Neural cell (in vitro differentiated cells): Measurements from ENCODE around the gene CHRD. TPM values are rescaled to one million over a fixed set of nuclear protein-coding genes. Genes with fewer than 3 reads are reported as not detected.

Experiments
- H2AFZ ChIP-seq: fragments of 200-600, 300-800 bp; sonication (generic), shearing (Covaris generic); 2 replicates; pipeline ENCODE4 v1.6.0; 2014; ENCODE audit warnings: low read depth, mild to moderate bottlenecking, antibody characterized with exemption, low read length, moderate library complexity
- H3F3A ChIP-seq: fragments of 200-600 bp; shearing (Covaris generic); 2 replicates; pipeline ENCODE4 v1.6.1; 2016; ENCODE audit warnings: mild to moderate bottlenecking, moderate library complexity, mixed read lengths, antibody characterized with exemption, low read length; ENCODE audit not compliant: insufficient read depth, poor library complexity, severe bottlenecking
- H3K27ac ChIP-seq: fragments of 200-600, 300-800 bp; sonication (generic), shearing (Covaris generic); 2 replicates; pipeline ENCODE4 v1.5.1; 2014; ENCODE audit warnings: mild to moderate bottlenecking, low read length, moderate library complexity
- H3K27me3 ChIP-seq: fragments of 300-800, 200-600 bp; sonication (generic), shearing (Covaris generic); 2 replicates; pipeline ENCODE4 v1.6.0; 2014; ENCODE audit warnings: mild to moderate bottlenecking, low read depth, low read length, moderate library complexity; ENCODE audit not compliant: insufficient read depth
- H3K36me3 ChIP-seq: fragments of 300-800, 200-600 bp; sonication (generic), shearing (Covaris generic); 2 replicates; pipeline ENCODE4 v1.5.1; 2014; ENCODE audit warnings: mild to moderate bottlenecking, antibody characterized with exemption, low read length, moderate library complexity; ENCODE audit not compliant: insufficient read depth
- H3K4me2 ChIP-seq: fragments of 300-800, 200-600 bp; sonication (generic), shearing (Covaris generic); 2 replicates; pipeline ENCODE4 v1.6.0; 2014; ENCODE audit warnings: mild to moderate bottlenecking, low read length
- H3K4me3 ChIP-seq: fragments of 300-800, 200-600 bp; sonication (generic), shearing (Covaris generic); 2 replicates; pipeline ENCODE4 v1.5.1; 2014; ENCODE audit warnings: mild to moderate bottlenecking, low read length, moderate library complexity
- H3K79me2 ChIP-seq: fragments of 200-600 bp; shearing (Covaris generic); replicated peaks from 2 replicates; pipeline ENCODE4 v1.6.0; 2014; ENCODE audit warnings: mild to moderate bottlenecking, low read length, moderate library complexity; ENCODE audit not compliant: insufficient read depth
- H3K9ac ChIP-seq: fragments of 300-800, 200-600 bp; sonication (generic), shearing (Covaris generic); 2 replicates; pipeline ENCODE4 v1.6.1; 2016; ENCODE audit warnings: mild to moderate bottlenecking, low read length, mixed read lengths
- H3K9me2 ChIP-seq: fragments of 200-600 bp; shearing (Covaris generic); 2 replicates; pipeline ENCODE4 v1.6.1; 2016; ENCODE audit warnings: mild to moderate bottlenecking, low read length, mixed read lengths; ENCODE audit not compliant: insufficient read depth
- H3K9me3 ChIP-seq: fragments of 200-600, 300-800 bp; sonication (generic), shearing (Covaris generic); 2 replicates; pipeline ENCODE4 v1.6.1; 2016; ENCODE audit warnings: mild to moderate bottlenecking, mixed run types, low read length, moderate library complexity, mixed read lengths
- H4K20me1 ChIP-seq: fragments of 200-600 bp; shearing (Covaris generic); 2 replicates; pipeline ENCODE4 v1.6.1; 2016; ENCODE audit warnings: mild to moderate bottlenecking, mixed run types; ENCODE audit not compliant: insufficient read depth
- EP300 ChIP-seq: fragments of 450-650 bp; conservative IDR thresholded peaks from 2 replicates; pipeline ENCODE4 v1.6.1; 2014; ENCODE audit warnings: antibody characterized with exemption, mild to moderate bottlenecking, moderate library complexity; ENCODE audit not compliant: poor library complexity, severe bottlenecking
- EZH2 ChIP-seq: fragments of 200-600, 300-800 bp; shearing (Covaris generic), sonication (generic); IDR thresholded peaks from 2 replicates; pipeline ENCODE4 v1.6.1; 2014; ENCODE audit warnings: antibody characterized with exemption, low read length, borderline replicate concordance, mild to moderate bottlenecking; ENCODE audit not compliant: insufficient read depth, poor library complexity, severe bottlenecking
- MXI1 ChIP-seq: fragments of 450-650 bp; conservative IDR thresholded peaks from 2 replicates; pipeline ENCODE4 v1.6.1; 2014; ENCODE audit warnings: antibody characterized with exemption, mild to moderate bottlenecking; ENCODE audit not compliant: poor library complexity, severe bottlenecking
- POLR2AphosphoS5 ChIP-seq: IDR thresholded peaks from 2 replicates; pipeline ENCODE4 v1.6.1; 2012
- RAD21 ChIP-seq: fragments of 450-650 bp; conservative IDR thresholded peaks from 2 replicates; pipeline ENCODE4 v1.6.1; 2014; ENCODE audit warnings: antibody characterized with exemption, mild to moderate bottlenecking, moderate library complexity
- SMC3 ChIP-seq: fragments of 450-650 bp; conservative IDR thresholded peaks from 2 replicates; pipeline ENCODE4 v1.6.1; 2014; ENCODE audit warnings: antibody characterized with exemption, mild to moderate bottlenecking, moderate library complexity; ENCODE audit not compliant: poor library complexity
- TAF1 ChIP-seq: IDR thresholded peaks from 2 replicates; pipeline ENCODE4 v1.6.1; 2012; ENCODE audit warnings: low read depth
- polyA plus RNA-seq: library from polyadenylated mRNA; depleted of rRNA; stranded (reverse); fragments of >200 nt; gene quantifications from 2 replicates; pipeline ENCODE4 v1.2.3, GENCODE V29; 2014
- TF ChIP-seq, protein P1 (sequence below): fragments of 450-650 bp; IDR thresholded peaks from 2 replicates; pipeline ENCODE4 v1.5.1; 2014; ENCODE audit warnings: antibody characterized with exemption, mild to moderate bottlenecking, moderate library complexity; ENCODE audit not compliant: poor library complexity, severe bottlenecking
- TF ChIP-seq, protein P2 (sequence below): IDR thresholded peaks from 2 replicates; pipeline ENCODE4 v1.6.1; 2012; ENCODE audit warnings: borderline replicate concordance

Gene CHRD
- polyA plus RNA-seq, 1 donor from 2014 or later = 2.9 TPM

DNA sequence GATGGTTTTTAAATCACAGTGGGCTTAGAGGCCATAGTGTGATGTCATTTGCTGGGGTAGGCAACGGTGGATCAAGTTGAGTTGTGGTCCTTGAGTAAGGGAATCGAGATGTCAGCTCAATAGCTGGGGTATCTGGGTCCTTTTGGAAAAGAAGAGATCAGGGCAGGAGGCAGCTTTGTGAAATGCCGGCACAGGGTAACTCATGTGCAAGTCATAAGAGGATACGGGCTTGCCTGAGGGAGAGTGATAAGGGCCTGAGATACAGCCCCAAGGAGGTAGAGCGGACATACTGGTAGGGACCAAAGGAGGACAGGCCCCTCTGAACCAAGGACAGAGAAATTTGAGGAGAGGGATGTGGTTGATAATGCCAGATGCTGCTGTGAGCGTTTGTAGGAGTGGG is 46.7 kb upstream of the CHRD start:
- Histone ChIP-seq H3K4me3 (no peak overlapping the region), H3F3A (peaks cover 10% of the 10 kb centered on the region), H3K36me3 (no peaks in the 10 kb centered on the region), H4K20me1 (no peaks in the 10 kb centered on the region), H3K9ac (no peak overlapping the region), H3K4me2 (no peak overlapping the region), H3K27ac (no peak overlapping the region), H3K27me3 (no peaks in the 10 kb centered on the region), H3K9me2 (no peaks in the 10 kb centered on the region), H2AFZ (no peak overlapping the region), H3K79me2 (peaks cover 18% of the 10 kb centered on the region), H3K9me3 (no peaks in the 10 kb centered on the region)
- TF ChIP-seq, protein P1, sequence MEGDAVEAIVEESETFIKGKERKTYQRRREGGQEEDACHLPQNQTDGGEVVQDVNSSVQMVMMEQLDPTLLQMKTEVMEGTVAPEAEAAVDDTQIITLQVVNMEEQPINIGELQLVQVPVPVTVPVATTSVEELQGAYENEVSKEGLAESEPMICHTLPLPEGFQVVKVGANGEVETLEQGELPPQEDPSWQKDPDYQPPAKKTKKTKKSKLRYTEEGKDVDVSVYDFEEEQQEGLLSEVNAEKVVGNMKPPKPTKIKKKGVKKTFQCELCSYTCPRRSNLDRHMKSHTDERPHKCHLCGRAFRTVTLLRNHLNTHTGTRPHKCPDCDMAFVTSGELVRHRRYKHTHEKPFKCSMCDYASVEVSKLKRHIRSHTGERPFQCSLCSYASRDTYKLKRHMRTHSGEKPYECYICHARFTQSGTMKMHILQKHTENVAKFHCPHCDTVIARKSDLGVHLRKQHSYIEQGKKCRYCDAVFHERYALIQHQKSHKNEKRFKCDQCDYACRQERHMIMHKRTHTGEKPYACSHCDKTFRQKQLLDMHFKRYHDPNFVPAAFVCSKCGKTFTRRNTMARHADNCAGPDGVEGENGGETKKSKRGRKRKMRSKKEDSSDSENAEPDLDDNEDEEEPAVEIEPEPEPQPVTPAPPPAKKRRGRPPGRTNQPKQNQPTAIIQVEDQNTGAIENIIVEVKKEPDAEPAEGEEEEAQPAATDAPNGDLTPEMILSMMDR = no peak
- TF ChIP-seq MXI1 = no peak
- TF ChIP-seq EP300 = no peak
- TF ChIP-seq RAD21 = no peak
- no peak for TF ChIP-seq TAF1
- TF ChIP-seq, protein P2, sequence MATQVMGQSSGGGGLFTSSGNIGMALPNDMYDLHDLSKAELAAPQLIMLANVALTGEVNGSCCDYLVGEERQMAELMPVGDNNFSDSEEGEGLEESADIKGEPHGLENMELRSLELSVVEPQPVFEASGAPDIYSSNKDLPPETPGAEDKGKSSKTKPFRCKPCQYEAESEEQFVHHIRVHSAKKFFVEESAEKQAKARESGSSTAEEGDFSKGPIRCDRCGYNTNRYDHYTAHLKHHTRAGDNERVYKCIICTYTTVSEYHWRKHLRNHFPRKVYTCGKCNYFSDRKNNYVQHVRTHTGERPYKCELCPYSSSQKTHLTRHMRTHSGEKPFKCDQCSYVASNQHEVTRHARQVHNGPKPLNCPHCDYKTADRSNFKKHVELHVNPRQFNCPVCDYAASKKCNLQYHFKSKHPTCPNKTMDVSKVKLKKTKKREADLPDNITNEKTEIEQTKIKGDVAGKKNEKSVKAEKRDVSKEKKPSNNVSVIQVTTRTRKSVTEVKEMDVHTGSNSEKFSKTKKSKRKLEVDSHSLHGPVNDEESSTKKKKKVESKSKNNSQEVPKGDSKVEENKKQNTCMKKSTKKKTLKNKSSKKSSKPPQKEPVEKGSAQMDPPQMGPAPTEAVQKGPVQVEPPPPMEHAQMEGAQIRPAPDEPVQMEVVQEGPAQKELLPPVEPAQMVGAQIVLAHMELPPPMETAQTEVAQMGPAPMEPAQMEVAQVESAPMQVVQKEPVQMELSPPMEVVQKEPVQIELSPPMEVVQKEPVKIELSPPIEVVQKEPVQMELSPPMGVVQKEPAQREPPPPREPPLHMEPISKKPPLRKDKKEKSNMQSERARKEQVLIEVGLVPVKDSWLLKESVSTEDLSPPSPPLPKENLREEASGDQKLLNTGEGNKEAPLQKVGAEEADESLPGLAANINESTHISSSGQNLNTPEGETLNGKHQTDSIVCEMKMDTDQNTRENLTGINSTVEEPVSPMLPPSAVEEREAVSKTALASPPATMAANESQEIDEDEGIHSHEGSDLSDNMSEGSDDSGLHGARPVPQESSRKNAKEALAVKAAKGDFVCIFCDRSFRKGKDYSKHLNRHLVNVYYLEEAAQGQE = no peak
- no peak for TF ChIP-seq POLR2AphosphoS5
- no peak for TF ChIP-seq SMC3
- TF ChIP-seq EZH2 = no peak

DNA sequence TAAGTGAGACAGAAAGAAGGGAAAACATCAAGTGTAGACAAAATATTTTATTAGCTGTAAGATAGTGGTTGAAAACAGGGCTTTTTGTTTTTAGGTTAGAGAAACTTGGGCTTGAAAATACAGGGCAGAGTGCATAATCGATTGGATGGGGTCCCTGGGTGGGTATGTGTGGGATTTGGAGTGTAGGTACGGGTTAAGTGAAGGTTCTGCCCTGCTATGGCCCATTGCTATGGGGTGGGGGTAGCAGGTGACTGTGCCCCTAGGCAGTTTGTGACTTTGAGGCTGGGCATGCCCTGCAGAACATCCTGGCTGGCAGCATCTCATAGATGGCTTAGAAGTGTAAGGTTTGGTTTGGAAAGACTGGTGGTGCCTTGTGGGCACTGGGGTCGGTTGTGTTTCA is 46.2 kb upstream of the CHRD start:
- H3K9me3 ChIP-seq = no peaks in the 10 kb centered on the region
- H3K4me2 ChIP-seq = no peak overlapping the region
- no peaks in the 10 kb centered on the region for H3K27me3 ChIP-seq
- H3K4me3 ChIP-seq = no peak overlapping the region
- H3K27ac ChIP-seq = no peak overlapping the region
- H3K9me2 ChIP-seq = no peaks in the 10 kb centered on the region
- H3K79me2 ChIP-seq = peaks cover 20% of the 10 kb centered on the region
- no peak overlapping the region for H3K9ac ChIP-seq
- no peaks in the 10 kb centered on the region for H3K36me3 ChIP-seq
- TF ChIP-seq, protein P2 = no peak
- TF ChIP-seq EZH2 (no peak), RAD21 (no peak), POLR2AphosphoS5 (no peak), SMC3 (no peak), TAF1 (no peak), EP300 (no peak)
- TF ChIP-seq, protein P1 = no peak
- H4K20me1 ChIP-seq = no peaks in the 10 kb centered on the region
- H3F3A ChIP-seq = peaks cover 10% of the 10 kb centered on the region
- no peak overlapping the region for H2AFZ ChIP-seq
